COLO668 (cell line): Measurements from ENCODE around the gene XKR8.

Source experiments
- DNase-seq: peaks from one replicate; lab custom pipeline; 2025; ENCODE audit not compliant: unreplicated experiment; lab: John Stamatoyannopoulos, UW

XKR8 gene, protein sequence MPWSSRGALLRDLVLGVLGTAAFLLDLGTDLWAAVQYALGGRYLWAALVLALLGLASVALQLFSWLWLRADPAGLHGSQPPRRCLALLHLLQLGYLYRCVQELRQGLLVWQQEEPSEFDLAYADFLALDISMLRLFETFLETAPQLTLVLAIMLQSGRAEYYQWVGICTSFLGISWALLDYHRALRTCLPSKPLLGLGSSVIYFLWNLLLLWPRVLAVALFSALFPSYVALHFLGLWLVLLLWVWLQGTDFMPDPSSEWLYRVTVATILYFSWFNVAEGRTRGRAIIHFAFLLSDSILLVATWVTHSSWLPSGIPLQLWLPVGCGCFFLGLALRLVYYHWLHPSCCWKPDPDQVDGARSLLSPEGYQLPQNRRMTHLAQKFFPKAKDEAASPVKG

DNA sequence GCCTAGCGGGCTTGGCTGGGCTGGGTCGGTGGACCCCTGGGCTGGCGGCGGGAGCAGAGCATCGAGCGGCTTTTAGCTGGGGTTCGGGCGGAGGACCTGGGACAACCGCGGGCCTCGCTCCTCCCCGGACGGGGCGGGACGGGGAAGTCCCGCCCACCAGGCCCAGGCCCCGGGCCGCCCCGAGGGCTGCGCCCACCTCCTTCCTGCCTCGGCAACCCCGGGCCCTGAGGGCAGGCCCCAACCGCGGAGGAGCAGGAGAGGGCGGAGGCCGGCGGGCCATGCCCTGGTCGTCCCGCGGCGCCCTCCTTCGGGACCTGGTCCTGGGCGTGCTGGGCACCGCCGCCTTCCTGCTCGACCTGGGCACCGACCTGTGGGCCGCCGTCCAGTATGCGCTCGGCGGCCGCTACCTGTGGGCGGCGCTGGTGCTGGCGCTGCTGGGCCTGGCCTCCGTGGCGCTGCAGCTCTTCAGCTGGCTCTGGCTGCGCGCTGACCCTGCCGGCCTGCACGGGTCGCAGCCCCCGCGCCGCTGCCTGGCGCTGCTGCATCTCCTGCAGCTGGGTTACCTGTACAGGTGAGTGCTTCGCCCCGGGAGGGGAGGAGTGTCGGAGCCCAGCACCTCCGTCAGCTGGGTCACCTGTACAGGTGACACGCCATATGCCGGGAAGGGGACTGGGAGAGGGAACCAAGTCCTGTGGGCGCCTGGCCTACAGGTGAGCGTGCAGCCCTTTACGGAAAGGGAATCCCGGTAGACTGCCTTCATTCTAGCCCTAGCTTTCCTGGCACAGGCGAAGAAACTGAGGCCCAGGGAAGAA, at the start of gene XKR8:
XKR8 (plus strand) TSS at position 182 of the 812 bp plus-strand sequence; CDS start at position 279, 97 bp downstream.
- DNase-seq, result peak; percentile 94

DNA sequence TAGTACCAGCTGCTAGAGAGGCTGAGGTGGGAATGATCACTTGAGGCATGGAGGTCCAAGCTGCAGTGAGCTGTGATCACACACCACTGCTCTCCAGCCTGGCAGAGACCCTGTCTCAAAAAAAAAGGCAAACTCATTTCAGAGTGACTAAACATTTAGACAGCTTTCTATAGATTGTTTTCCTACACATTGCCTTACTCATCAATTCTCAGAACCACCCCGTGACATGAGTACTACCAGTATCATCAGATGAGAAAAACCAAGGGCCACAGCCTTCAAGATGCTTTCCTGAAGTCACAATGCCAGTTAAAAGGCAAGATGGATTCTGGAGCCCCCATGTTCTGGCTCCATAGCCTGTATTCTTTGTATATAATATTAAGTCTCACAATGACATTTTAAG, 47.3 kb upstream of the XKR8 start:
- no peak for DNase-seq

DNA sequence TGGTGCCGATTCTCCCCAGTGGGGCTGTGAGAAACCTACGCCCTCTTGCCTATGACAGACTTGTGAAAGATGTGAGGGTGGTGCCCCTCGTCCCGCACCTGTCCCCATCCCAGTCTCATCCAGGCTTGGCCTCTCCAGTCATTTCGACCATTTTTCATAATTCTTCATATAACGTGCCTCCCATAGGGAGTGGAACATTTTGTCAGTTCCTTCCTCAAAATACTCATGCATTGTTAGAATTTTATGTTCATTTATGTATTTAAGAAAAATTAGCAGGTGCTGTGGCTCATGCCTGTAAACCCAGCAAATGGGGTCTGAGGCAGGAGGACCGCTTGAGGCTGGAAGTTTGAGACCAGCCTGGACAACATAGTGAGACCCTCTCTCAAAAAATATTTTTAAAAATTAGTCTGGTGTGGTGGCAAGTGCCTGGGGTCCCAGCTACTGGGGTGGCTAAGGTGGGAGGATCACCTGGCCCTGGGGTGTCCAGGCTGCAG, 44.6 kb upstream of the XKR8 start:
- DNase-seq, result no peak

GRCh38 chr1:27922272-27922671, 37.5 kb upstream of the XKR8 start:
- no peak for DNase-seq

- no peak for DNase-seq
These were observed 31.4 kb upstream of the XKR8 start for GRCh38 chr1:27928216-27928954.

DNA sequence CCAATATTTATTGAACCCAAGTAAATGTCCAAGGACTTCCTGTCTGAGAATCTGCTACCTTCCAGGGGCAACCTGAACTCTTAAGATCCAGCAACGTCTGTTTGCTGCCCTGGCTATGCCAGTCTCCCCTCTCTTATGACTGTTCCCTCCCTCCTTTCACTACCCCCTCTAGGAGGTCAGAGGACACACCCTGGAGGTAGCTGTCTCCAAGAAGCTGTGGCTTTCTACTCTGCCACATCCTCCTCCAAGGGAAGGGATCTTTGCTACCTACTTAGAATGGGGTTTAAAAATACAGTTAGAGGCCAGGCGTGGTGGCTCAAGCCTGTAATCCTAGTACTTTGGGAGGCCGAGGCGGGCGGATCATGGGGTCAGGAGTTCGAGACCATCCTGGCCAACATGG, 28.6 kb upstream of the XKR8 start:
- no peak for DNase-seq

DNA sequence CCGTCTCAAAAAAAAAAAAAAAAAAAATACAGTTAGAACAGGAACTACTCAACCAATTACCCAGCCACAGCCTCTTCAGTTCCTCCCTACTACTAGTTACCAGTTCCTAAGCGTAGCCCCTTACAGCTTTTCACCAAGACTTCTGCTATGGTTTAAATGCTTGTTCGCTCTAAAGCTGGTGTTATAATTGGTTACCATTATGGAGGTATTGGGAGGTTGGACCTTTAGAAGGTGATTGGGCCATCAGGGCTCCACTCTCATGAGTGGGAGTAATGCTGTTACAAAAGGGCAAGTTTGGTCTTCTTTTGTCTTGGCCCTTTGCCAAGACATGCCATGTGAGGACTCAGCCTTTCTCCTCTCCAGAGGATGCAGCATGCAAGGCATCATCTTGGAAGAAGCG, 28.0 kb upstream of the XKR8 start:
- no peak for DNase-seq

GRCh38 chr1:27934818-27935549, 24.8 kb upstream of the XKR8 start, which contains the start of gene SMPDL3B:
TSS of gene SMPDL3B (plus strand) at chr1:27935000. CDS start at chr1:27935184, 184 bp downstream.
- DNase-seq, result peak; percentile 57

DNA sequence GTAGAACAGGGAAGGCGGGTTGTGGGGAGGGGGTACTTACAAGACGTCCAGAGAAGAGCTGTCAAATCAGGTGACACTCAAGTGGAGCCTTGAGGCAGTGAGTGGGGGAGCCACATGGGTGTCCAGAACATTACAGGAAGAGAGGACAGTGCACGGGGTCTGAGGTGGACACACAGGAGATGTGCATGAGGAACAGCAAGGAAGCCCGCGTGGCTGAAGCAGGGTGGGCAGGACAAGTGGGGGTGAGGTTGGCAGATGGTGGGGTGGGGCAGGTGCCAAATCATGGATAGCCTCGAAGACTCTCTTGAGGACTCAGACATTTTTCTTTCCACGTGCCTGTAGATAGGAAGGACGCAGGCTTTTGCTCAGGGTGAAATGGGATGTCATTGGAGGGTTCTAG, 24.1 kb upstream of the XKR8 start:
- DNase-seq, result no peak

- DNase-seq, result no peak
These were observed 23.4 kb upstream of the XKR8 start for GRCh38 chr1:27936370-27936769.

- DNase-seq, result no peak
These were observed 22.3 kb upstream of the XKR8 start for GRCh38 chr1:27937524-27937836.

- DNase-seq, result no peak
These were observed 21.3 kb upstream of the XKR8 start for GRCh38 chr1:27938488-27938887.

GRCh38 chr1:27940297-27940696, 19.5 kb upstream of the XKR8 start:
- DNase-seq, result peak; percentile 59

- no peak for DNase-seq
These were observed 18.8 kb upstream of the XKR8 start for GRCh38 chr1:27940870-27941560.

- no peak for DNase-seq
These were observed 17.9 kb upstream of the XKR8 start for GRCh38 chr1:27941671-27942540.

- no peak for DNase-seq
These were observed 14.8 kb upstream of the XKR8 start for GRCh38 chr1:27945020-27945419.

- no peak for DNase-seq
These were observed 10.7 kb upstream of the XKR8 start for GRCh38 chr1:27949027-27949426.

GRCh38 chr1:27951396-27951795, 8.4 kb upstream of the XKR8 start:
- peak; percentile 25 for DNase-seq

GRCh38 chr1:27952147-27952546, 7.6 kb upstream of the XKR8 start:
- no peak for DNase-seq
